GM12865 (cell line): Measurements from ENCODE around the gene UMODL1.

ENCODE experiments used
- DNase-seq: peaks from one replicate; pipeline ENCODE4 v3.0.0; 2010; ENCODE audit warnings: low read depth
- H3K4me3 ChIP-seq: 2 replicates; pipeline ENCODE4 v1.5.1; 2011; ENCODE audit warnings: mild to moderate bottlenecking, low read depth, low read length, control low read depth
- TF ChIP-seq, protein P1 (sequence below): IDR thresholded peaks from 2 replicates; pipeline ENCODE4 v1.5.1; 2011; ENCODE audit warnings: low read length, control low read depth, low read depth, inconsistent platforms; ENCODE audit not compliant: insufficient read depth; ENCODE audit errors: missing control alignments

The UMODL1 gene

DNA sequence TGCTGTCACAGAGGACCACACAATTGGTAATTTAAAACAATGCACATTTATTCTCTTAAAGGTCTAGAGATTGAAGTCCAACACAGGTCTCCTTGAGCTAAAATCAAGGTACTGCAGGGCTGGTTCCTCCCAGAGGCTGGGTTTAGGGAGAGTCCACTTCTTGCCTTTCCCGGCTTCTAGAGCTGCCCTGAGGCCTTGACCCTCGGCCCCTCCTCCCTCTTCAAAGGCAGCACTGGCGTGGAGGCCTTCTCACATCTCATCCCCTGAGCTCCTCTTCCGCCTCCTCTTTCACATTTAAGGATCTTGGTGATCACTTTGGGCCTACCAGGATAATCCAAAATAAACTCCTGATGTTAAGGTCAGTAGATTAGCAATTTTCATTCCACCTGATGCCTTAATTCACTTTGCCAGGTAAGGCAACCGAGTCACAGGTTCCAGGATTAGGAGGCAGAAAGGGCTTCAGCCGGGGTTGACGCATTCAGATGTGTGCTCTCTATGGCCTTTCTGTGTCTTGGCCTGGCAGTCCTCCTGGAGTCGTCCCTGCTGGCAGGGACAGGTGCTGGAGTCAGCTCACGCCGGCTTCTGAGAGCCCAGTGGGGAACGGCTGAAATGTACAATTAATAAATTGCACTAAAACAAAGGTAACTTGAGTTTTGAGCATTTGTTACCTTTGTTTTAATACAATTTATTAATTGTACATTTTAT is 86.6 kb downstream of the UMODL1 start:
- DNase-seq = no peak
- TF ChIP-seq, protein P1, sequence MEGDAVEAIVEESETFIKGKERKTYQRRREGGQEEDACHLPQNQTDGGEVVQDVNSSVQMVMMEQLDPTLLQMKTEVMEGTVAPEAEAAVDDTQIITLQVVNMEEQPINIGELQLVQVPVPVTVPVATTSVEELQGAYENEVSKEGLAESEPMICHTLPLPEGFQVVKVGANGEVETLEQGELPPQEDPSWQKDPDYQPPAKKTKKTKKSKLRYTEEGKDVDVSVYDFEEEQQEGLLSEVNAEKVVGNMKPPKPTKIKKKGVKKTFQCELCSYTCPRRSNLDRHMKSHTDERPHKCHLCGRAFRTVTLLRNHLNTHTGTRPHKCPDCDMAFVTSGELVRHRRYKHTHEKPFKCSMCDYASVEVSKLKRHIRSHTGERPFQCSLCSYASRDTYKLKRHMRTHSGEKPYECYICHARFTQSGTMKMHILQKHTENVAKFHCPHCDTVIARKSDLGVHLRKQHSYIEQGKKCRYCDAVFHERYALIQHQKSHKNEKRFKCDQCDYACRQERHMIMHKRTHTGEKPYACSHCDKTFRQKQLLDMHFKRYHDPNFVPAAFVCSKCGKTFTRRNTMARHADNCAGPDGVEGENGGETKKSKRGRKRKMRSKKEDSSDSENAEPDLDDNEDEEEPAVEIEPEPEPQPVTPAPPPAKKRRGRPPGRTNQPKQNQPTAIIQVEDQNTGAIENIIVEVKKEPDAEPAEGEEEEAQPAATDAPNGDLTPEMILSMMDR = no peak
- H3K4me3 ChIP-seq = no peak overlapping the region

DNA sequence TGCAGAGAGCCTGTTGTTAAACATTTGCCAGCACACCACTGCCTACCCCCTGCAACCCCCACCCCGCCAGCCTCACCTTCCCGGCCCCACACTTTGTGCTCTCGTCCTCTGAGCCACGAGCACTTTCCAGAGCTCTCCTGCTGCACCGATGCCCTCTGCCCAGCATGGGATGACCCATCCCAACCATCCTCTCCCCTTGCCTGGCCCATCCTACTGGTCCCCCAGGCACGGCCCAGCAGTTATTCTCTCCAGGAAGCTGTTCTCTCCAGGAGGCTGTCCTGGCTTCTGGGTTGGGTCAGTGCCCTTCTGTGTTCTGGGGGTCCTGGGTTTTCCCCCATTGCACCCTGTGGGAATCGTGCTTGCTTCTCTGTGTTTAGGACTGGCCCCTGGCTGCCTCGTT is 87.7 kb downstream of the UMODL1 start:
- TF ChIP-seq, protein P1 = no peak

GRCh38 chr21:42159560-42160110 is 88.5 kb downstream of the UMODL1 start:
- DNase-seq = no peak
- H3K4me3 ChIP-seq = no peak overlapping the region
- TF ChIP-seq, protein P1 = no peak

More for the DNA sequence above, 87.7 kb downstream of the UMODL1 start:
- no peak for DNase-seq
- no peak overlapping the region for H3K4me3 ChIP-seq

DNA sequence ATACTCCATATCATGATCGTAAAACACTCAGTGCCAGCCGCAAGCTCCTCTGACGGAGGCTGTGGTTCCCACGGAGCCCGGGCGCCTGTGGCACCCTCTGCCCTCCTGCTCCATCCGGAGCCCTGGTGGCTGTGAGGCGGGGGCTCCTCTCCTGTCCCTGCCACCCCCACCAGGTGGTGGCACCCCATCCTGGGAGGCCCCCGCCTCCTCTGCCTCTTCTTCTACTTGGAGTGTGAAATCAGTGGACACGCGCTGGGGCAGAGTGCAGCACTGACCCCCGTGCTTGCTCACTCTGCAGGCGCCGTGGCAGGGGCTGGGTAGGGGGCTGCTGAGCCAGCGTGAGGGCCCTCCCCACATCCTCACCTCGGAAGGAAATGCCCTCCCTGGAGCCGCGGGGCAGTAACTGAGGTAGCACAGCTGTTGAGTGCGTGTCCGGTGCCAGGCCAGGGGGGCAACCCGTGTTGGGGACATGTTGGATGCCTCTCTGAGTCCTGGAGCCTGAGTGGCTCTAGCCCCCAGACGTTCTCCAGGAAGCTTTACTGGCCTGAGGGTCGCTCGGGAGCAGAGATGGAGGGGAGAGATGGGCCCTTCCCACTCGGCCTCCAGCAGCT is 89.1 kb downstream of the UMODL1 start:
- no peak overlapping the region for H3K4me3 ChIP-seq
- DNase-seq = no peak
- TF ChIP-seq, protein P1 = no peak

- H3K4me3 ChIP-seq = no peak overlapping the region
- no peak for DNase-seq
- TF ChIP-seq, protein P1 = no peak
Observed at GRCh38 chr21:42160765-42161164, 89.6 kb downstream of the UMODL1 start.

GRCh38 chr21:42161401-42161955 is 90.4 kb downstream of the UMODL1 start:
- TF ChIP-seq, protein P1 = no peak
- no peak overlapping the region for H3K4me3 ChIP-seq
- no peak for DNase-seq
